GM21723 (cell line): ENCODE results near the gene ZNF581.

ENCODE experiments used
- ATAC-seq: cut with Tn5 transposase; IDR thresholded peaks from one replicate; pipeline ENCODE4 v1.9.1; 2021; ENCODE audit warnings: mild to moderate bottlenecking, moderate library complexity; ENCODE audit not compliant: unreplicated experiment

ZNF581 gene

DNA sequence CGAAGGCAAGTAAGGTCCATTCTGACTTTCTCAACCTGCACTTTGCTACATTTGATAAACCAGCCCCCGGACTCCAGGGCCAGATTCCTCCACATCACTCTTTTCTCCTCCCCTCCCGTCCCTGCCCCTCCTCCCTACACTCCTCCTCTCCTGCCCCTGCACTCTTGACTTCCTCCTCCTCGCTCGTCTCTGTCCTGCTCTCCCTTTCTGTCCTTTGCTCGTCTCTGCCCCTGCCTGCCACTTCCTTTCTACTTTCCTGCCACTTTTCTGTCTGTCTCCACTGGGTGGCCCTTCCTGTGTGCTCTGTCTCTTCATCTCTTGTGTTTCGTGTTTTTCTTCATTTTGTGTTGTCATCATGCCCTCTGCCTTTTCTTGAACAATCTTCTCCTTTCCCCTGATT lies 18.4 kb downstream of the ZNF581 start:
- ATAC-seq, result no peak

DNA sequence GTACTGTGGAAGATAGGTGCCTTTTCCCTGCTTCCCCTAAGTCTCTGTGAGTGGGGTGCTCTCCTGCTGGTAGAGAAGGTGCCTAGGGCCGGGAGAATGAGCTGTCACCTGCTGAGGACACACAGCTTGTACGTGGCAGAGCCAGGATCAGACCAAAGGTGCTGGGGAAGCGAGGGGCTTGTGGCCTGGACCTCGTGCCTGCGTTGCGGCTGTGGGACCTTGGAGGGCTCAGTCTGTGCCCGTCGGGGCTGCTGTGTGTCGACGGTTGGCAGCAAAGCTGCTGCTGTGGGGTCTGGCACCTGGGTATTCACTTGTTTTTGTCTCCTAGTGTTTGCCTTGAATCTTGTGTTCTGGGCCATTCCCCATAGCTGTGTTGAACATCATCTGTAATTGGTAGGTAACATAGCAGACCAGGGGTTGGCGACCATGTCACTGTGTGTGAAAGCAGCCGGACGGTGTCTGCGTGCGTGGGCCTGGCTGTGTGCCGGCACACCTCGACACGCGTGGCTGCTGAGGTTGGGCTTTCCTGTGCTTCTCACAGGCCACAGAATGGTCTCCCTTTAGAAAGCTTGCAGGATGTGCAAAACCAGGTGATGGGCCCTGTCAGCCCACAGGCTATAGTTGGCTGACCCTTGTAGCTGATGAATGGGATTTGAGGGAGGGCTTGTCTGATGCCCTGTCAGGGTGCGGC lies 20.5 kb downstream of the ZNF581 start:
- ATAC-seq, result no peak

DNA sequence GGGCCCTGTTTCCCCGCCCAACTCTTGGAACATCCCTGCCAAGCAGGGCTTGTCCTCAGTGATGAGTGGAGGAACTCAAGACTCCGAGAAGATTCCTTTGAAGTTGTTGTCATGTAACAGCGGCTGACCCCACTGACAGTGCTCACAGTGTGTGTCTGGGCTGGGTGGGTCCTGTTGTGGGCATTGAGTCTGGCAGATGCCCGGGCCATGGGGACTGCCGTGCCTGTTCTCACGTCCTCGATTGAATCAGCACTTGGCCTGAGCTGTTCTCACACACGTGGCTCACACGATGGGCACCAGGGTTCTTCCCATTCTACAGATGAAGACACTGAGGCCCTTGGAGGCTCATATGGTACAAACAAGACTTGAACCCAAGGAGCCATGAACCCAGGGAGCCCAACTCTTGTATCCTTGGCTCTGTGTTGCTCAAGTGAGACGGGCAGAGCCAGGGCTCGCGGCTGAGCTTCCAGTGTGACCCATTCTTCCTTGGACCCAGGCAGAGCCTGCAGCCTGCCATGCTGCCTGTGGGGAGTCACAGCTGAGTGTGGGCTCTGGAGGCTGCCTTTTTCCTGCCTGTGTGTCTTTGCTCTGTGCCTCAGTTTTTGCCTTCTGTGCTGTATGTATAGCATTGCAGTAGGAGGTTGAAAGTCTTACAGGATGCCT lies 23.0 kb downstream of the ZNF581 start:
- no peak for ATAC-seq

DNA sequence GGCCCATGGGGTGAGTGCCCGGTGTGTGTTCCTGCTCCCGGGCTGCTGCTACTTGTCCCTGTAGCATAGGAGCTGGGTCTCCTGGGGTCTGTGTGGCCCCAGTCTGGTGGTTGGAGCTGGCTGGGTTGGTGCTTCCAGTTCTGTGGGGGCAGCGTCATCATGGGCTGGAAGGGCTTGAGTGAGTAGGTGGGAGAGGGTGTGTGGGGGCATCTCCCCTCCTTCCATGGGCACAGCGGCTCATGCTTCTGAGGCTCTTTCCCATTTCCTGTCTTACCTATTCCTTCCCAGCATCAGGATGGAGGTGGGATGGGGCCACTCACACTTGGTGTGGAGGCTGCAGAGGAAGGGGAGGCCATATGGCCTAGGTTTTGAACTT lies 23.5 kb downstream of the ZNF581 start:
- no peak for ATAC-seq

DNA sequence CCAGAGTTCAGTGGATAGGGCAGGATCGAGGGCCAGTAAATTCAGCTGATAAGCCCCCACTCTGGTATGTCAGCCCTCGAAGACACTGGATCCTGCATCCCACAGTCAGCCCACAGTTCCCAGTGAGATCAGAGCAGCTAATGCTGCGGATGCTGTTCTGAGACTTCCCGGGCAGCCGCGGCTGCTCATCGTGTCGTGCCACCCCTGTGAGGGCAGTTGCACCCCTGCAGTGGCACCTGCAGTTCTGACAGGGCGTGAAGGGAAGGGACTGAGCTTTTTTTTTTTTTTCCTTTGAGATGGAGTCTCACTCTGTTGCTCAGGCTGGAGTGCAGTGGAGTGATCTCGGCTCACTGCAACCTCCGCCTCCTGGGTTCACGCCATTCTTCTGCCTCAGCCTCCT lies 24.1 kb downstream of the ZNF581 start:
- no peak for ATAC-seq

DNA sequence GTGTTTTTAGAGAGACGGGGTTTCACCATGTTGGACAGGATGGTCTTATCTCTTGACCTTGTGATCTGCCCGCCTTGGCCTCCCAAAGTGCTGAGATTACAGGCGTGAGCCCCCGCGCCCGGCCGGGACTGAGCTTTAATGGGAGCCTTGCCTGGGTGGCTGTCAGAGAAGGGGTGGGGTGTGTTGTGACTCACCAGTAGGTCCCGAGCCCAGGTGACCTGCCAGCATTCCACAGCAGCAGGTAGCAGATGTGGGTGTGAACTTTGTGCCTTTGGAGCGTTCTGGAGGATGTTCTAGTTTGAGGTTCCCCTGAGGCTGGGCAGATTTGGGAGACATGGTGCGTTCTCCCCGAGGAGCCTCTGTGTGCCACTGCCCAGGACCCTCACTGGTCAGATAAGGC lies 24.5 kb downstream of the ZNF581 start:
- no peak for ATAC-seq

DNA sequence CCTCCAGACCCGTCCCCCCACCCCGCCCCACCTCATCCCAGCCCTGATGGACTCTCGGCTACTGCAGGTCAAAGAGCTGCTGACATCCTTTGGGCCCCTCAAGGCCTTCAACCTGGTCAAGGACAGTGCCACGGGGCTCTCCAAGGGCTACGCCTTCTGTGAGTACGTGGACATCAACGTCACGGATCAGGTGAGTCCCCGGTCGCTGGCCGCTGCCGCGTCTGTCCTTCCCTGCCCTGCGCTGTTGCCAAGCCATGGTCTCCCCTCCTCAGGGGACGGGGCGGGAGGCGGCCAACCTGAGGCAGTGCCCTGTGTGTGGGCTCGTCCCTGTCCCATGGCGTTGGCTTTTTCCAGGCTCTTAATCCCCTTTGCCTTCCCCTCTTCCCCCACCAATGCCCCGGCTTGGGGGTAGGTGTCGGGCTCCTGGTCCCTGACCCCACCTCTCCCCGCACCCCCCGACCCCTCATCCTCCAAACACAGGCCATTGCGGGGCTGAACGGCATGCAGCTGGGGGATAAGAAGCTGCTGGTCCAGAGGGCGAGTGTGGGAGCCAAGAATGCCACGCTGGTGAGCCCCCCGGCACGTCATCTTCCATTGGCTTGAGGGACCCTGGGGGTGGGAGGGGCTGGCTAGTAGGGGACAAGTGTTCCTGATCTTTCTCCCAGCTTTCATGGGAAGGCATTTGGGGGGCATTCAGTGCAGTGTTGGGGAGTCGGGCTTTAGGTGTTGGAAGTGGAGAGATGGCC lies 25.3 kb downstream of the ZNF581 start:
- ATAC-seq, result no peak

DNA sequence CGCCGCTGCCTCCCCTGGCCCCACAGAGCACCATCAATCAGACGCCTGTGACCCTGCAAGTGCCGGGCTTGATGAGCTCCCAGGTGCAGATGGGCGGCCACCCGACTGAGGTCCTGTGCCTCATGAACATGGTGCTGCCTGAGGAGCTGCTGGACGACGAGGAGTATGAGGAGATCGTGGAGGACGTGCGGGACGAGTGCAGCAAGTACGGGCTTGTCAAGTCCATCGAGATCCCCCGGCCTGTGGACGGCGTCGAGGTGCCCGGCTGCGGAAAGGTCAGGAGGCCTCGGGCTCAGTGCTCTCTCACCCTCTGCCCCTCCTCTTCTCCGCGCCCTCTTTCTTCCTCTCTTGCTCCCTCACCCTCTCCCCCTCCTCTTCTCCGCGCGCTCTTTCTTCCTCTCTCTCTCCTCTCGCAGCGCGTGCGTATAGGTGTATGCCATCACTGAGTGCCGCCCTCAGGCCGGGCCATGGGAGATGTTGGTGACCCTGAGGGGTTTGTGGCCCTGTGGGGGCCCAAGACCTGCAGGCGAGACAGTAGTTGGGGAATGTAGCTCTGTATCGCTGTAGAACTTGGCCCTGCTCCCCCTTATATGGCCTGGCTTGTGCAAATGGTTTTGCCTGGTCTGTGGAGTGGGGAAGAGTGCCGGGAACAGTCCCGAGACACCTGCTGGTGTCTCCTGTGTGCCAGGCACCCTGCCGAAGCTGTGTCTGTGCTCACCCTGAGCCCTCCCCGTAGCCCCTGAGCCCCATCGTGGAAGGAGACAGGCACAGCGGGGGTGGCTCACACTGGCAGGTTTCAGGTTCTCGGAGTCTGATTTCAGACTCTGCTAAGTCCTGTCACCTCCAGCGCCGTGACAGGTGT lies 26.2 kb downstream of the ZNF581 start:
- ATAC-seq, result no peak

DNA sequence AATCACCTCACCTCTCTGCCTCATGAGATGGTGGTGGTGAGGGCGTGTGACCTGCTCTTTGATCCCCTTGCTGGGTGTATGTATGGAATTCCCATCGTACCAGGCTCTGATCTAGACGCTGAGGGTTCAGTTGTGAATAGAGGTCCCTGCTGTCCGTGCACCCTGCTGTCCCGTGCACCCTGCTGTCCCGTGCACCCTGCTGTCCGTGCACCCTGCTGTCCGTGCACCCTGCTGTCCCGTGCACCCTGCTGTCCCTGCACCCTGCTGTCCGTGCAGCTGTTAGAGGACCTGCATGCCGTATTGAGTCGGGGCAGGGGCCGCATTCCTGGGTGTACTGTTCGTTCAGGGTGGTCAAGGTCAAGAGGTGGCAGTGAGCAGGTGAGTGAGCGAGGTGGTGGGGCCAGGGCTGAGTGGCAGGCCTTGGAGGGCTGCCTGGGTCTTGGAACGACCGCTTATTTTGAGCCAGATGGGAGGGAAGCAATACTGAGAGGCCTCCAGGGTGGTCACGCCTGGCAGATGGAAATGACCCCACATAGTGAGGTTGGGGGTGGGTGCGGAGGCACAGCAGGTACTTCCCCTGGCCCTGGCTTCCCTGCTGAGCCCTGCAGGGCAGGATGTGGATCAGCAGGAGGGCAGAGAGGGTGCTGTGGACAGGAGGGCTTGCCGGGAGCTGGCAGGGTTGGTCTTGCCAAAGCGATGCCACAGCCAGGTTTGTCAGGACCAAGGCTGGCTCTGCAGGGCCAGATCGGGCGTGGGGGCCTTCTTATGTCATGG lies 27.0 kb downstream of the ZNF581 start:
- ATAC-seq, result no peak

DNA sequence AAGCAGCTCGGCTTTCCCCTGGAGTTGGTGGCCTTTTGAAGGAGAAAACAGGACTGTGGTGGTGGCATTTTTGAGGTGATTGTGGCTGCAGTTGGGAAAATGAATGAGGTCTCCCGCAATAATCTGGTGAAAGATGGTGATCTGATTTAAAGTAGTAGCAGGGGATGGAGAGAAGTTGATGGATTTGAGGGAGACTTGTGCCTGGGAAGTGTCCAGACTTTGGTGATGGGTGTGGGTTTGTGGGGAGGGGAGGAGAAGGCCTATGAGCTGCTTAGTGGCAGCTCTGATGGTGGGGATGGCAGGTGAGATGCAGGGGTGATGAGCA lies 27.6 kb downstream of the ZNF581 start:
- no peak for ATAC-seq

DNA sequence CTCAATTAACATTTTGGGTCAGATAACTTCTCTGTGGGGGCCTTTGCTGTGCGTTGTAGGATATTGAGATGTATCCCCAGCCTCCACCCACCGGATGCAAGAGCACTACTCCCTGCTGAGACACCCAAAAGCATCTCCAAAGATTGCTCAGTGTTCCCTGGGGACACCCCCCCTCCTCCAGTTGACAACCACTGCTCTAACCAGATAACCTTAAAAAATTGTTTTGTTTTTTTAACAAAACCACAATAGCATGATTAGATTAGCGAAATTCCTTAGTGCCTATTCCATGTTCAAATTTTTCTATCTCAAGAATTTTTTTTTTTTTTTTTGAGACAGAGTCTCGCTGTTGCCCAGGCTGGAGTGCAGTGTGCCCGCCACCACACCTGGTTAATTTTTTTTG lies 29.0 kb downstream of the ZNF581 start:
- no peak for ATAC-seq

DNA sequence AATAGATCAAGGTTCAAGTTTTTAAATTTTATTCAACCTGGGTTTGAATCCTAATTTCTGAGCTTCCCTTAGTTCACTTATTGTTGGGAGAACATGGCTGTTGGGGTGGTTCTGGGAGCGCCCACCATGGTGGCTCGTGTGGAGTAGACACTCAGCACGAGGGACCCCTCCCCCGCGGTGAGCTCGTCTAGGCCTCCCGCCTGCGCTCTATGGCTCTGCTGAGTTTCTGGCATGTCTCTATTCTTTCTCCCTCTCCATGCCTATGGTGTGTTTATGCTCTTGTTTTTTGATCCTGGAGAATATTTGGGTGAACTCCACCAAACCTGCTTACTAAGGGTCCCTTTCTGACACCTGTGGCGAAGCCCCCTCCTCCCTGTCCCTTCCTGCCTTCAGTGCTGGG lies 30.0 kb downstream of the ZNF581 start:
- ATAC-seq, result no peak

DNA sequence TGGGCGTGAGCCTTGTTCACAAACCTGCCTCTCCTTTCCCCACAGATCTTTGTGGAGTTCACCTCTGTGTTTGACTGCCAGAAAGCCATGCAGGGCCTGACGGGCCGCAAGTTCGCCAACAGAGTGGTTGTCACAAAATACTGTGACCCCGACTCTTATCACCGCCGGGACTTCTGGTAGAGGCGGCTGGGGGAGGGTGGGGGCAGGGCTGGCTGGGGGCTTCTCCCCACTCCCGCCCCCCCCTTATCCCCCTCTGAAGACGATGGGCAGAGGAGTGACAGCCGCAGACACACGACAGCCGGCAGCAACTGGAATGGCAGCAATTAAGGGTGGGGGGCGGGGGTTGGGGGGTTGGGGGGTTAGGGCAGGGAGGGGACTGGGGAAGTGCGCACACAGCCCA lies 30.4 kb downstream of the ZNF581 start:
- ATAC-seq, result no peak

DNA sequence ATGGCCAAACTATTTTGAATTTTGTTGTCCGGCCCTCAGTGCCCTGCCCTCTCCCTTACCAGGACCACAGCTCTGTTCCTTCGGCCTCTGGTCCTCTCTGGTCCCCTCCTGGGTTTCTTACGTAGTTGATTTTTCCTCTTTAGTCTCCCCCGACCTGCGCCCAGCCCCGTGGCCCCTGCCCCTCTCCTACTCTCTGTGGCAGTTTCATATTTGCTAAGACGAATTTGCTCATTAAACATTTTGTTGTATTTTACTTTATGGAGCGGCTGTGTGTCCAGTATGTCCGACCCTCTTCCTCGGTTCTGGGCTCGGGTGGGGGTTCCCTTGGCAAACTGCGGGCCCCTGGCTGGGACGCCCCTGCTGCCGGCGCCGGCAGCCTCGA lies 31.0 kb downstream of the ZNF581 start:
- ATAC-seq, result no peak

DNA sequence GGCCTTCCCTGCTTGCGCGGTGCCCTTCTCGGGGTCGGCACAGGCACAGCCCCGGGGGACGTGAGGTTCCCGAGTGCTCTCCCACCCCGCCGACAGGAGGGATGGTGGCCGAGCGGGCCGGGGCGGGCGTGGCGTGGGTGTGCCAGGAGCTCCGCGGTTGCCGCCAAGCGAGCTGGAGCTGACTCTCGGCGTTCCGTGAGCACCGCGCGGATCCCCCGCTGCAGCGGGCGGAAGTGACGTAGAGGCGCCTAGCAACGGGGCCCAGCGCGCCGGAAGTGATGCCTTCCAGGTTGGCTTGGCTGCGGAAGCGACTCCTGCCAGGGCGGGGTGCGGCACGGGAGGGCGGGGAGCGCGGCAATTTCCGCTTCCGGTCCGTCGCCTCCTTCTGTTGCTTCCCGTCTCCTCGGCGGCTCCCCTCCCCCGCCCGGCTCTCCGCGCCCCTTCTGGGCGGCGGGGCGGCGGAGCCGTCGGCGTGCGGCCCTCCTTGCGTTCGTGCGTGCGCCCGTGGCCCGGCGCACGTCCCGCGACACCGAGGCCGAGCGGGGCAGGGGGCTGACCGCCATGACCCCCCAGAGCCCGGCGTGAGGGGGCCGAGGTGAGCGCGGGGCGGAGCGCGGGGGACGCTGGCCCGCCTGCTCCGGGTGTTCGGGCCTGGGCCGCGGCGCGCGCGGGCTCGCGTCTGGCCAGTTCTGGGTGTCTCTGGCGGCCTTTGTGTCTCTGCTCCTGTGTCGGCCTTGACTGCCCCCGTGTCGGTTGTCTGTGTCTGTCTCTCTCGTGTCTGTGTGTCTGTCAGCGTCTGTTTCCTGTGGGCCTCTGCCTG lies 31.6 kb downstream of the ZNF581 start, which contains the start of gene EPN1:
Gene EPN1, plus strand, starts transcription at position 386 of the 820 bp plus-strand sequence. CDS start 3,402 bp downstream, outside the sequence.
- ATAC-seq, result peak; percentile 53

DNA sequence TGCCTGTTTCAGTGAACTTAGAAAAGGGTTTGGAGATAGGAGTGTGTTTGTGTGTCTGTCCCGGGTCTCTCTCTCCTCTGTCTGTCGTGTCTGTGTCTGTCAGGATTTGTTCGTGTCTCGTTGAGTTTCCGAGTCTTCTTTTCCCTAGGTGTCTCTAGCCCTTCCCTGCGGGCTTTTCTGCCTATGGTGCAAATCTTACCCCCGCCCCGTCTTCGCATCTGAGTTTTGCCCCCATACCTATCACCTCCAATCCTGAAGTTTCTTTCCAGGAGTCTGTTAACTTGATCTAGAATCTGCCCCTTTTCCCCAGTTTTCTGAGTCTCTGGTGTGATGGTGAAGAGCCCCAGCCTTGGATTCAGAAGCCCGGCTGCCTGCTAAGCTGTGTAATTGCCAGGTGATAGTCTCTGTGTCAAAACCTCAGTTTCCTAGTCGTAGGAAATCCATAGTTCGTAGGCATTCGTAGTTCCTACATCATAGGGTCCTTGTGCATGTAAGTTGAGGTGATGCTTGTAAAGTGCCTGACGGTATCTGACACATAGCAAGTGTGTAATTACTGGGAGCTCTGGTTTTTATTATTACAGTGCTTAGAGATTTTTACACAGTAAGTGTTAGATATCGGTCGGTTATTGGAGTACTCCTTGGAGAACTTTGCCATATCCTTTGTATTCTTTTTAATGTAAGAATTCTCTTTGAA lies 32.4 kb downstream of the ZNF581 start:
- no peak for ATAC-seq

DNA sequence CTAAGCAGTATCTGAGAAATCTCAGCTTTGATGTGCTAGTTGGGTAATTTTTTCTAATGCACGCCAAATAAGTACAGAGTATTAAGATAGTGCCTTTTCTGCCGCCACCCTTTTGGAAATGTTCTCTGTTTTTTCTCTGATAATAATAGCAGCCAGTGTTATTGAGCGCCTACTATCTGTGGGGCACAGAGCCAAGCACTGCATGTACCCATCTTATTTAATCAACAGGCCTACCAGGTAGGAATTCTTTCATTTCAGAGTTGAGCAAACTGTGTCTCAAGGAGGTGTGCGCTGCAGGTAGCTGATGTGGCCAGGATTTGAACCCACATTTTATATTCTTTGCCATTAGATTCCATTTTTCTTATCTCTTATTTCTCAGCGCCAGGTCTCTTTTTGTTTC lies 32.9 kb downstream of the ZNF581 start:
- ATAC-seq, result no peak

DNA sequence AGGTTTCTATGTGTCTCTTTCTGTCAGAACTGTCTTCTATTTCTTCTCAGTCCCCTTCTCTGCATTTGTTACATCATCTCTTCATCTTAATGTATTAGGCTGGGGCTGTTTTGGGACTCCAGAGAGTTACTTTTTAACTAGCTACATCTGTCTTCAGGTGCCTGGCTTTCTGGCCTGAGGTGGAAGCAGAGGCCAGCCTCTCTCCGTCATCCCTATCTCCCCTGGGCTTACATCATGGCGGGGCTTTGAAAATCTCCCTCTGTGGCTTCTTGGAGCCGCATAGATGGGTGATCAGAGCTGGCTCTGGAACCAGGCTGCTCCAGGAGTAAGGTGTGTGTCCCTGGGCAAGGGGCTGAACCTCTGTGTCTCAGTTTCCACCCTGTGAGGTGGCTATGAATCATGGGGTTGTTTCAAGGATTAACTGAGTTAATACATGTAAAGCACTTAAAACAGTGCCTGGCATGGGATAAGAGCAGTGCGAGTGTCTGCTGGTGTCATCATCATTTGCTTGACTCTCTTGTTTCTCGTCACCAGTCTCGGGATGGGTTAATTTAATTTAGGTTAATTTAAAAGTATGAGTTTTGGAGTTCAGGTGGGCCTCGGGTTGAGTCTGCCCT lies 33.5 kb downstream of the ZNF581 start:
- ATAC-seq, result no peak

DNA sequence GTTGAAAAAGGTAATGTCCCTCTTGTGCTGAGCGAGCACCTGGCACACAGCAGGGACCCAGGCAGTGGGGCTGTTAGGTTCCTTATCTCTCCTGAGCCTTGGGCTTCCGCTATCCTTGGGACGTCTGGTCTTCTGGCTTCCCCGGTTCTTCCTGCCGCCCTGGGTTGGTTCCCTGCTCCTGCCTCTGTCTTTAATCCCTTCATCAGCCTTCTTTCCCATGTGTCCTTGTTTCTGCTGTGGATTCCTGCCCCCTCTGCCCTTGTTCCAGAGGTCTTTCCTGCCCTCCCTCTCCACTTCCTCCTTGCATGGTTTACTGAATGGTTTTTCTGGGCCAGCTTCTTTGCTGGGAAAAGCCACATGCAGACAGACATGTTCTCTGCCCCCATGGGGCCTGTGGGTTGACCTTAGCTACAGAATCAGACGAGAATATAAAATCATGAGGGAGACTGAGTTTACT lies 34.2 kb downstream of the ZNF581 start:
- ATAC-seq, result no peak
